ENCODE data around the gene AXDND1. TPM values are rescaled to one million over a fixed set of nuclear protein-coding genes. Genes with fewer than 3 reads are reported as not detected.
A peak's percentile ranks its signal among the peaks of the same experiment; 100 is the strongest.

Gene AXDND1
- total RNA-seq, 8 experiments from 2014 or later: 0.27 to 2.6 (median 1.5) TPM

DNA sequence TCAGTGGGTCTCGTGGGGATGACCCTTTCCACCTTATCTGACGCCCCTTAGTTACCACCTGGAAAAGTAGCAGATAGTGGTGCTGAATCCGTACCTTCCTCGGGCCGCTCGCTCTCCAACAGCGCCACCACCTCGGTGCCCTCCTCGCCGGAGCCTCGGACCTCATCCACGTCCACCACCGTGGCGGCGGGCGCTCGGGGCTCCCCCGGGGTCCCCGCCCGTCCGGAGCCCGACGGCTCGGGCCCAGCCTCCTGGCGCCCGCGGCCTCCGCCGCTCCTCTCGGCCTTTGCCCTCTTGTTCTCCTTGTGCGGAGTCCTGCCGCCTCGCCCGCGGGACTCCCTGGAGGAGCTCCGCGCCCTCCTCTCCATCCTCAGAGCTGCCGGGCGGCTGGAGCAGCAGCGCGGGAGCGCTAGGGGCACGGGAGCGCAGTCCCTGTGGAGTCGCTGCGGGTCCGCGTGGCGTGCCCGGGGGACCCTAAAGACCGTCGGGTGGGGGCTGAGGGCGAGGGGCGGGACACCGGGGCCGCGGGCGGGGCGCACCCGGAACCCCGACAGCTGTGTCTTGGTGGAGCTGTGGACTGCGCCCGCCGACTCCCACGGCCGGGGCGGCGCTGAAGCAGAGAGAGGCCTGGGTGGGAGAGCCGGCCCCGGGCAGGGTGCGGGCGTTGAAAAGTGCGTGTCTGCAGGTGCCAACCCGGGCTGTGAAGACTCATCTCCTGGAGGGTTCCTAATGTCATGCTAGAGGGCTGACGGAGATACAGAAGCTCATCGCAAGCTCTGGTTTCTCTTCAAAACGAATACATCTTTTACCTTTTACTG, 209.9 kb downstream of the AXDND1 start, which contains the start of gene NPHS2:
Gene NPHS2 (minus strand): TSS at position 452 of the 818 bp plus-strand sequence. CDS start 84 bp downstream, at position 368.
- peak in 5 of 8 experiments; percentile 45 to 77 (median 59) for ATAC-seq (replicated peaks in 6 of 8)
- H3K4me3 ChIP-seq: peak within 1 kb of the TSS in 2 of 5 donors; percentile 10 to 19
- in situ Hi-C loops (cut with MboI; ENCODE audit: low pct_unique_long_range_greater_than_20kb in 2 of 9, low sequenced_read_pairs in 9 of 9, unreplicated experiment in 9 of 9): no loop called here
- no peaks in the 10 kb centered on the region for H3K4me1 ChIP-seq (replicated peaks in 1 of 2)
- 0 to 38% (median 12%) methylated on average over 1 to 22 of the region's 77 CpGs; no CpG with 5 or more reads in 2 of the 10 experiments for WGBS, 10 experiments
- no peak within 1 kb of the TSS for H3K27ac ChIP-seq

DNA sequence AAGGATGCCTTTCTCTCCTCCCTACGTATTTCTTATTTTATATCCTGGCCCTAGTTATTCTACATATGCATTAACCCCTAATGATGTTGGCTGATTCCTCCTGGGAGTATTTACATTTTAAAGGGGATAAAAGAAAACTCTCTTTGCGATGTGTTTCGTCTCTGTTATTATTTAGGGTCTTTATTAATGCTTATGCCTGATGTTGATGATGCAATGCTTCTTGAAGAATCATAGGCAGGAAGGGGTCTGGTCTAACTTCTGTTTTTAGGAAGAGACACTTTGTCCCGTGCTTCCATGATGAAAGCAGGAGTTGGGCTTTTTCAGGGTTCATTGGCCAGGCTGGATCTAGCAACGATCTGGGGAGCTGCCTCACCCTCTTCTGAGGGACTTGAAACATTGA, 210.7 kb downstream of the AXDND1 start:
- Histone ChIP-seq H3K27ac (no peak overlapping the region), H3K4me1 (replicated peaks in 1 of 2) (no peaks in the 10 kb centered on the region), H3K4me3 (no peak overlapping the region)
- no peak for ATAC-seq (replicated peaks in 6 of 8)
- 0 to 54% (median 23%) methylated on average over 1 to 5 of the region's 5 CpGs for WGBS, 10 experiments
- in situ Hi-C loops (cut with MboI; ENCODE audit: low pct_unique_long_range_greater_than_20kb in 2 of 9, low sequenced_read_pairs in 9 of 9, unreplicated experiment in 9 of 9): no loop called here

DNA sequence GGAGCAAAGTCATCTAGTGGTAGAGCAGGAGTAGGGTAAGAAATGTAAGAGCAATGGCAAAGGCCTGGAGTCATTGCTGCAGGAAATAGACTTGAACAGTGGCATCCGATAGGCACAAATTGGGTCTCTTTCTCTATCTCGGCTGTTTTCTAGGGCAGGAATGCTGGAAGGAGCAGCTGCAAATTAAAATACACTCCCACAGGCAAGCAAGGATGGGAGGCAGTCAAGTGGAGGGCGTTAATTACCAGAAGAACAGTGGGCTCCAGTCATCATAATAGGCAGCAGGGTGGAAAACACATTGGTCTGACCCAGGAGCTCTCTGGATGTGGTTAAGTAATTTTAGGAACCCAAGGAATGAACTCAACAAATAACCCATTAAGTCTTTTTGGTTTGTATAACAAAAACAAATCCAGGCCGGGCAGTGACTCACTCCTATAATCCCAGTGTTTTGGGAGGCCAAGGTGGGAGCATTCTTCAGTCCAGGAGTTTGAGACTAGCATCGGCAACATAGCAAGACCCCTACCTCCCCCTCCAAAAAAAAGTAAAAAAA, 218.1 kb downstream of the AXDND1 start:
- ATAC-seq (replicated peaks in 6 of 8): no peak
- Histone ChIP-seq H3K4me3 (no peak overlapping the region), H3K27ac (no peak overlapping the region), H3K4me1 (replicated peaks in 1 of 2) (peaks cover 0 to 2% of the 10 kb centered on the region in 2 donors)
- in situ Hi-C loops (cut with MboI; ENCODE audit: low pct_unique_long_range_greater_than_20kb in 2 of 9, low sequenced_read_pairs in 9 of 9, unreplicated experiment in 9 of 9): no loop called here
- WGBS, 10 experiments: 21 to 100% (median 70%) methylated on average over 1 to 5 of the region's 5 CpGs

DNA sequence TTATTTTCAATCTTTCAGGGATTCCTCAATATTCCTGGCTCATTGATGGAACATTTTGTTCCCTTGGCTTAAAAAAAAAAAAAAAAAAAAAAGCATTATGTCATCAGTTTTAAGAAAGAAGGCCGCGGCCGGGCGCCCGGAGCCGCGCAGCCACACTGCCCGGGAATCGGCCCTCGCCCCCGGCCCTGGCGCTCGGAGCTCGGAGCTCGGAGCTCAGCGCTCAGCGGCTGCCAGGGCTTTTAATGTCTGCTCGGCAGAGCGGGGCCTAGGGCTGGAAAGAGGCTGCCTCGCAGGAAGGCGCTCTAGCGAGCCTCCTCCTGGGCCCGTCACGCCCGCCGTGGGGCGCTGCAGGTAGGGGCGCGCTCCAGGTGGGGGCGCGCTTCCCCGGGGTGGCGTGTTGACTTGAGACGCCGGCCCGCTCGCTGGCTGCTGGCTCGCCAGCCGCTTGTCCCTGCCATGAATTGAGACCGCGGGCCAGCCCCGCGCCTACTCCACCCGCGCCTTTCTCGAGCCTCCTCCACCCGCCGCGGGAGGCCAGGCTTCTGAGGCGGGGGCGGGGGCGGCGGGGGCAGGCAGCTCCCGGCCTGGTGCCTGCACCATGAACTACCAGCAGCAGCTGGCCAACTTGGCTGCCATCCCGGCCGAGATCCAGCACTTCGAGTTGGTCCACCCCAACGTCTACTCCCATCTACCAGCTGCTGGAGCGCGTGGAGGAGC, 220.5 kb downstream of the AXDND1 start:
- H3K4me1 ChIP-seq (replicated peaks in 1 of 2): peaks cover 0 to 2% of the 10 kb centered on the region in 2 donors
- in situ Hi-C loops (cut with MboI; ENCODE audit: low pct_unique_long_range_greater_than_20kb in 2 of 9, low sequenced_read_pairs in 9 of 9, unreplicated experiment in 9 of 9): no loop called here
- no peak overlapping the region for H3K27ac ChIP-seq
- 0 to 7% (median 3%) methylated on average over 1 to 29 of the region's 60 CpGs; no CpG with 5 or more reads in 4 of the 10 experiments for WGBS, 10 experiments
- H3K4me3 ChIP-seq: peak overlapping the region; percentile 21 to 40 (median 25)
- peak; percentile 77 to 96 (median 90) for ATAC-seq (replicated peaks in 6 of 8)

DNA sequence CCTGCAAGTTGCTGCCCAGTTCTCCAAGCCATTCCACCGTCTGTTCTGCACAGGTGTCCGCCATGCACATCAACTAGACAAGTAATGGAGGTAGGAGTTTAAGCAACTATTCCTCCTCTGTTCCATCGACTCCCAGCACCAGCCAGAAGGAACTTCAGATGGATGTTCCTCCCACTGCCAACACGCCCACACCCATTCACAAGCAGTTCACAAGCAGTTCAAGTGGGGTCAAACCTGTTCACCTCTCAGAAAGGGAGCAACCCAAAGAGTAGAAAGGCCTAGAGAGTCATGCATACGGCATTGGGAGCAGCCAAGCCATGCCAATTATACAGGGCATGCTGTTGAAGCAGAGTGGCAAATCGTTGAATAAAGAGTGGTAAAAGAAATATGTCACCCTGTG, 221.6 kb downstream of the AXDND1 start:
- Histone ChIP-seq H3K27ac (no peak overlapping the region), H3K4me1 (replicated peaks in 1 of 2) (peaks cover 0 to 2% of the 10 kb centered on the region in 2 donors), H3K4me3 (no peak overlapping the region)
- ATAC-seq (replicated peaks in 6 of 8): no peak
- in situ Hi-C loops (cut with MboI; ENCODE audit: low pct_unique_long_range_greater_than_20kb in 2 of 9, low sequenced_read_pairs in 9 of 9, unreplicated experiment in 9 of 9): no loop called here
- WGBS, 10 experiments: 40 to 100% (median 72%) methylated on average over 1 to 6 of the region's 6 CpGs; no CpG with 5 or more reads in 2 of the 10 experiments

DNA sequence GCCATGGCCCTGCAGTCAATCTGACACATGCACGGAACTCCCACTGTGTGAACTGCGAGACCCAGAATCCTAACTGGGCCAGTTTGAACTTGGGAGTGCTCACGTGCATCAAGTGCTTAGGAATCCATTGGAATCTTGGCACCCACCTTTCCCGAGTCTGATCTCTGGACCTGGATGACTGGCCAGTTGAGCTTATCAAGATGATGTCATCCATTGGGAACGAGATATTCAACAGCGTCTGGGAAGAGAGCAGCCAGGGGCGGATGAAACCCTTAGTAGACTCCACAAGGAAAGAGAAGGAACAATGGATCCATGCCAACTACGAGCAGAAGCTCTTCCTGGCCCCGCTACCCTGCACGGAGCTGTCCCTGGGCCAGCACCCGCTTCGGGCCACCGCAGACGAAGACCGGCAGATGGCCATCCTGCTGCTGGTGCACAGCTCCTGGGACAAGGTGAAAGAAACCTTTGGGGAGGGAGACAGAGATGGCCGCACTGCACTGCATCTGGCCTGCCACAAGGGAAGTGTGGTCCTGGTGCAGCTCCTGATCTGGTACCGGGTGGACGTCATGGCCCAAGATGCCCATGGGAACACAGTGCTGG, 222.8 kb downstream of the AXDND1 start:
- in situ Hi-C loops (cut with MboI; ENCODE audit: low pct_unique_long_range_greater_than_20kb in 2 of 9, low sequenced_read_pairs in 9 of 9, unreplicated experiment in 9 of 9): no loop called here
- H3K4me3 ChIP-seq: no peak overlapping the region
- H3K27ac ChIP-seq: no peak overlapping the region
- WGBS, 10 experiments: 62 to 100% (median 85%) methylated on average over 1 to 15 of the region's 18 CpGs; no CpG with 5 or more reads in 2 of the 10 experiments
- ATAC-seq (replicated peaks in 6 of 8): no peak
- peaks cover 0 to 2% of the 10 kb centered on the region in 2 donors for H3K4me1 ChIP-seq (replicated peaks in 1 of 2)

DNA sequence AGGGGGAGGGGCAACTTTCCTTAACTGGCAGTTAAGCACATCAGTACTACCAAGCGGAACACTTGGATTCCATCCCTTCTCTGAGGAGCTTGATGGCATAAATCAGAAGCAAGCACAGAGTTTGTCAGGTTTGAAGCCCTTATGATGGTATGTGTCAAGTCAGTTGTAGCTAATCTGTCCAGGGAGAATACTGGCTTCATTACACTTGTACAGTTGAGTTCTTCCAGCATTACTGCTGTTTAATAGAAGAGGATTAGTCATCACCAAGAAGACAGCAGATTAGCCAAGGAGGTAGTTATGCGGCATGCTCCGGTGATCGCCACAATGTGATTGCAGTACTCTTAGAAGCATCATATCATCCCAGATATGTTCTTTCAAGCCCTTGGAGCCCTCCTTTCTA, 223.7 kb downstream of the AXDND1 start:
- in situ Hi-C loops (cut with MboI; ENCODE audit: low pct_unique_long_range_greater_than_20kb in 2 of 9, low sequenced_read_pairs in 9 of 9, unreplicated experiment in 9 of 9): no loop called here
- Histone ChIP-seq H3K27ac (no peak overlapping the region), H3K4me3 (no peak overlapping the region), H3K4me1 (replicated peaks in 1 of 2) (peaks cover 0 to 2% of the 10 kb centered on the region in 2 donors)
- 20 to 100% (median 80%) methylated on average over 1 to 4 of the region's 4 CpGs; no CpG with 5 or more reads in 1 of the 10 experiments for WGBS, 10 experiments
- peak in 3 of 8 experiments; percentile 36 to 46 (median 40) for ATAC-seq (replicated peaks in 6 of 8)

DNA sequence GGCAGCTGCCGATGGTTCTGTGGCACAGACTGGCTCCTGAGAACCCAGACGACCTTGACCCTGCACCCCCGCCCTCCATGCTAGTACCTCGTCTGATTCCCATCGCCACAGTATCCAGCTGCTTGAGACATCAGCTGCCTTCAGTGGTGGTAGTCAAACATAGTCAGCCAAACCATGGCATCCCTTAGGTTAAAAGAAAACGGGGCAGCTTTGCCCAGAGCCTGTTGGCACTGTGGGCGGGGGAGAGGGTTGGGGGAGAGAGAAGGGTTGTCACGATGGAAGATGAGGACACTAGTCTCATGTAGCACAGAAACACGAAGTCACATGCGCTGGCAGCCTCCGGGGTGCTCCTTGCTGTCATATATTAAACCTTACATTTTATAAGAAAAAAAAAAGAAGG, 224.9 kb downstream of the AXDND1 start:
- WGBS, 10 experiments: 0 to 91% (median 79%) methylated on average over 1 to 10 of the region's 11 CpGs; no CpG with 5 or more reads in 2 of the 10 experiments
- Histone ChIP-seq H3K4me3 (no peak overlapping the region), H3K27ac (no peak overlapping the region), H3K4me1 (replicated peaks in 1 of 2) (peaks cover 0 to 2% of the 10 kb centered on the region in 2 donors)
- in situ Hi-C loops (cut with MboI; ENCODE audit: low pct_unique_long_range_greater_than_20kb in 2 of 9, low sequenced_read_pairs in 9 of 9, unreplicated experiment in 9 of 9): no loop called here
- ATAC-seq (replicated peaks in 6 of 8): no peak

DNA sequence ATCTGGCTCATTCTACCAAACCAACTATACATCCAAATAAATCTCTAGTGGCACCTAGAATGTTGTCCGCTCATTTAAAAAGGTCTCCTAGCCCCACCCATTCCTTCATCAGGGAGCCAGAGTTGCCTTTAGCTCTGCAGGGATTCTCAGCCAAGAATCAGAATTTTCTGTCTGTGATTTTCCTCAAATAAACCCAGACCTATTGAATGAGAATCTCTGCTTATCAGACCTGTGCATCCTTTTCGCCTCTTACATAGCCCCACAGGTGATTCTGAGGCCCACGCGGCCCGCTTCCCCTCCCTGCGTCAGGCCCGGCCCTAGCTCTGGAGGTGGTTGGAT, 225.5 kb downstream of the AXDND1 start:
- Histone ChIP-seq H3K27ac (no peak overlapping the region), H3K4me3 (no peak overlapping the region), H3K4me1 (replicated peaks in 1 of 2) (no peaks in the 10 kb centered on the region)
- WGBS, 10 experiments: 0 to 100% (median 63%) methylated on average over 1 to 7 of the region's 7 CpGs; no CpG with 5 or more reads in 1 of the 10 experiments
- no peak for ATAC-seq (replicated peaks in 6 of 8)
- in situ Hi-C loops (cut with MboI; ENCODE audit: low pct_unique_long_range_greater_than_20kb in 2 of 9, low sequenced_read_pairs in 9 of 9, unreplicated experiment in 9 of 9): no loop called here

DNA sequence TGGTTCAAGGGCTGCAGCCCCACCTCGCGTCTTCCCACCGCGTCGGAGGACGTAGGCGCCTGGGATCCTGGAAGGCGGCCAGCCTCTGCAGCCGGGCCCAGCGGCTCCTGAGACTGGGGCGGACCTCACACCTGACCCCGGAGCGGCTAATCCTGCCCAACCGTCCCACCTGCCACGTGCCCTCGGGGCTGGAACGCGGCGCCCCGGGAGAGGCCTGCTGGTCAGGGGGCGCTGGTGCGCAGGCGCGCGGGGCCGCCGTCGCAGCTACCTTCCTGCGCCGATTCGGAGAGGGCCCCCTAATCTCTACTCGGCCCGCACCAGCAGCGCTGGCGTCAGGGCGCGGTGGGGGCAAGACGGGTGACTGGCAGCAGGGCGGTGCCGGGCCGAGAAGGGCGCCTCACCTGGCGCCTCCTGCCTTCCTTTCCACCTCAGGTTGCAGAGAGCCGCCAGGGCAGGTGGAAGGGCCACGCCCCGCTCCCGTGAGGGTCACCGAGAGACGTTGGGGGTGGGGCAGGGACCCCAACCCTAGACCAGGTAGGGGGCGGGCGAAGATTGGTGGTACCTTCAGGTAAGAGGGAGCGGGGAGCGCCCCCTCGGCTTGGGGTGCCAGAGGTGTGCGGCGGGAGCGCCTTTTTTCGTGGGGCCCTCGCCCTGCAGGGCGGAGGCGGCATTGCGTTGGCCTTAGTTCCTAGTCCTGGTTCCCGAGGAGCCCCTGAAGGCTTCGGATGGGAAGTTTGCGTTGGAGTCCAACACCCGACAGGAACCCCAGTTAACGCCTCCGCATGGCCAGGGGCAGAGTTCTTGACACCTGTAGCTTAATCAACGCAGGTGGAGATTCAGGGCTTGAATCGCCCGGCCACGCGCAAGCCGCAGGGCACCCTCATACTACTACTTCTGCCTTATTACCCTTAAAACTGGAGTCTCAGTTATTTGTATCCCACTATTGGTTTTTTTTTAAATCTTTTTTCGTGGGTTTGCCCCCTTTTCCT, 226.1 kb downstream of the AXDND1 start, which contains the start of gene TDRD5:
Gene TDRD5 (plus strand): TSS at position 241 of the 989 bp plus-strand sequence. CDS start 784 bp downstream, outside the sequence.
- Histone ChIP-seq H3K27ac (no peak within 1 kb of the TSS), H3K4me3 (peak within 1 kb of the TSS in 3 of 5 donors; percentile 2 to 11 (median 10)), H3K4me1 (replicated peaks in 1 of 2) (no peaks in the 10 kb centered on the region)
- in situ Hi-C loops (cut with MboI; ENCODE audit: low pct_unique_long_range_greater_than_20kb in 2 of 9, low sequenced_read_pairs in 9 of 9, unreplicated experiment in 9 of 9): no loop called here
- ATAC-seq (replicated peaks in 6 of 8): peak in 4 of 8 experiments; percentile 45 to 82 (median 74)
- 31 to 83% (median 44%) methylated on average over 5 to 21 of the region's 75 CpGs; no CpG with 5 or more reads in 3 of the 10 experiments for WGBS, 10 experiments

DNA sequence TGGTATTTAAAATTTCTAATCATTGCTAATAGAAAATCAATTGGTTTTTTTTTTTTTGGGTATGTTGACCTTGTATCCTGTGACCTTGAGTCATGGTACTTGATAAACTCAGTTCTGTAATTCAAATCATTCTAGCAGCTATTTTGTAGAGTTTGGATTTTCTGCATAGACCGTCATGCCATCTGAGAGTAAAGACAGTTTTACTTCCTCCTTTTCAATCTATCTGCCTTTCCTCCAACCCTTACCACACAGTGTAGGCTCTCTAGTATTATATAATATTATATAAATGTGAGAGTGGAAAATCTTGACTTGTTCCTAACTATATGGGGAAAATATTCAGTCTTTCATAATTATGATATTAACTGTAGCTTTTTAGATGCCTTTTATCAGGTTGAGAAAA, 232.9 kb downstream of the AXDND1 start:
- 30 to 100% (median 88%) methylated on average over 1 of the region's 1 CpG; no CpG with 5 or more reads in 1 of the 10 experiments for WGBS, 10 experiments
- H3K4me1 ChIP-seq (replicated peaks in 1 of 2): no peaks in the 10 kb centered on the region
- no peak for ATAC-seq (replicated peaks in 6 of 8)
- in situ Hi-C loops (cut with MboI; ENCODE audit: low pct_unique_long_range_greater_than_20kb in 2 of 9, low sequenced_read_pairs in 9 of 9, unreplicated experiment in 9 of 9): no loop called here
- no peak overlapping the region for H3K27ac ChIP-seq
- H3K4me3 ChIP-seq: no peak overlapping the region
